SK-N-MC (cell line): ENCODE results near the gene TMEM247.
"Not testable (repeated sequence)": the region's sequence is repeated elsewhere in the genome, so short reads cannot be mapped to it uniquely, and the experiment has no call there.

Experiments used
- EZH2 ChIP-seq: fragments of 200-600 bp; sonication (generic); IDR thresholded peaks from one replicate; pipeline ENCODE4 v1.6.1; 2017; ENCODE audit warnings: antibody characterized with exemption
- FOXP2 ChIP-seq: optimal IDR thresholded peaks from 2 replicates; pipeline ENCODE3; 2011; ENCODE audit warnings: mild to moderate bottlenecking, moderate library complexity; ENCODE audit not compliant: insufficient read depth; ENCODE audit errors: extremely low read length, control extremely low read depth
- POLR2AphosphoS5 ChIP-seq: IDR thresholded peaks from 2 replicates; pipeline ENCODE4 v1.6.1; 2012; ENCODE audit warnings: mild to moderate bottlenecking, low read depth, low read length, borderline replicate concordance

- not testable (repeated sequence) for TF ChIP-seq POLR2AphosphoS5, EZH2, FOXP2
Measured at GRCh38 chr2:46472165-46472564, 7.2 kb upstream of the TMEM247 start.
